Cerebellar nuclear complex (tissue), 1 donor: Measurements from ENCODE around the gene TEX13A.
"Not testable (repeated sequence)": the region's sequence is repeated elsewhere in the genome, so short reads cannot be mapped to it uniquely, and the experiment has no call there.

Experiments used
- DNase-seq, 2 experiments: peaks; one replicate each; lab custom pipeline; 2025; lab: John Stamatoyannopoulos, UW

Gene TEX13A

GRCh38 chrX:105220636-105221035 is at the start of gene TEX13A:
Gene TEX13A (minus strand): TSS chrX:105220694. CDS start chrX:105220397, 297 bp downstream.
- DNase-seq, result no peak

GRCh38 chrX:105269386-105269785 is 48.9 kb upstream of the TEX13A start:
- no peak for DNase-seq

GRCh38 chrX:105267167-105267566 is 46.7 kb upstream of the TEX13A start:
- no peak for DNase-seq

GRCh38 chrX:105266456-105266855 is 46.0 kb upstream of the TEX13A start:
- DNase-seq, result no peak

- DNase-seq, result no peak
These were observed 44.6 kb upstream of the TEX13A start for GRCh38 chrX:105265093-105265492.

GRCh38 chrX:105263801-105264200 is 43.3 kb upstream of the TEX13A start:
- no peak for DNase-seq

- no peak for DNase-seq
These were observed 42.7 kb upstream of the TEX13A start for GRCh38 chrX:105263171-105263570.

GRCh38 chrX:105260291-105261043 is 40.0 kb upstream of the TEX13A start:
- DNase-seq, result no peak

GRCh38 chrX:105241056-105241455 is 20.6 kb upstream of the TEX13A start:
- no peak for DNase-seq

GRCh38 chrX:105237407-105237806 is 16.9 kb upstream of the TEX13A start:
- not testable (repeated sequence) for DNase-seq

GRCh38 chrX:105229146-105229545 is 8.7 kb upstream of the TEX13A start:
- no peak for DNase-seq

- no peak for DNase-seq
These were observed 8.1 kb upstream of the TEX13A start for GRCh38 chrX:105228602-105229001.

GRCh38 chrX:105226499-105226898 is 6.0 kb upstream of the TEX13A start:
- DNase-seq, result no peak

- DNase-seq, result no peak
These were observed 880 bp upstream of the TEX13A start for GRCh38 chrX:105221374-105221773.

- DNase-seq, result no peak
These were observed 766 bp downstream of the TEX13A start for GRCh38 chrX:105219454-105220401.

- DNase-seq, result no peak
These were observed 9.4 kb downstream of the TEX13A start for GRCh38 chrX:105211066-105211575.

GRCh38 chrX:105210258-105210657 is 10.2 kb downstream of the TEX13A start:
- no peak for DNase-seq

GRCh38 chrX:105209406-105209805 is 11.1 kb downstream of the TEX13A start:
- no peak for DNase-seq

- no peak for DNase-seq
These were observed 28.6 kb downstream of the TEX13A start for GRCh38 chrX:105191878-105192277.

GRCh38 chrX:105190252-105190853 is 30.1 kb downstream of the TEX13A start:
- no peak for DNase-seq

GRCh38 chrX:105189093-105189492 is 31.4 kb downstream of the TEX13A start:
- DNase-seq, result no peak

- DNase-seq, result no peak
These were observed 40.9 kb downstream of the TEX13A start for GRCh38 chrX:105179644-105180043.
